ENCODE data around the gene IKZF2.
A peak's percentile ranks its signal among the peaks of the same experiment; 100 is the strongest.

Gene IKZF2

GRCh38 chr2:212961255-212961654 lies 190.2 kb downstream of the IKZF2 start:
- no peak for DNase-seq (ENCODE audit: low read depth)
- H3K4me3 ChIP-seq (ENCODE audit: low read depth, low read length), result no peak overlapping the region
- no peak for TF ChIP-seq CTCF (IDR thresholded peaks at IDR 0.05; ENCODE audit: insufficient read depth, low read depth, low read length, missing control alignments)

- no peak for TF ChIP-seq CTCF (IDR thresholded peaks at IDR 0.05; ENCODE audit: insufficient read depth, low read depth, low read length, missing control alignments)
- DNase-seq (ENCODE audit: low read depth), result no peak
- no peak overlapping the region for H3K4me3 ChIP-seq (ENCODE audit: low read depth, low read length)
Measured at GRCh38 chr2:212960336-212960735, 191.1 kb downstream of the IKZF2 start.

- DNase-seq (ENCODE audit: low read depth), result no peak
- no peak for TF ChIP-seq CTCF (IDR thresholded peaks at IDR 0.05; ENCODE audit: insufficient read depth, low read depth, low read length, missing control alignments)
- no peak overlapping the region for H3K4me3 ChIP-seq (ENCODE audit: low read depth, low read length)
Measured at GRCh38 chr2:212959471-212960117, 191.8 kb downstream of the IKZF2 start.

GRCh38 chr2:212958757-212959295 lies 192.6 kb downstream of the IKZF2 start:
- H3K4me3 ChIP-seq (ENCODE audit: low read depth, low read length), result no peak overlapping the region
- no peak for TF ChIP-seq CTCF (IDR thresholded peaks at IDR 0.05; ENCODE audit: insufficient read depth, low read depth, low read length, missing control alignments)
- DNase-seq (ENCODE audit: low read depth), result no peak

GRCh38 chr2:212958133-212958532 lies 193.3 kb downstream of the IKZF2 start:
- DNase-seq (ENCODE audit: low read depth), result no peak
- no peak overlapping the region for H3K4me3 ChIP-seq (ENCODE audit: low read depth, low read length)
- no peak for TF ChIP-seq CTCF (IDR thresholded peaks at IDR 0.05; ENCODE audit: insufficient read depth, low read depth, low read length, missing control alignments)

- no peak for TF ChIP-seq CTCF (IDR thresholded peaks at IDR 0.05; ENCODE audit: insufficient read depth, low read depth, low read length, missing control alignments)
- DNase-seq (ENCODE audit: low read depth), result peak; percentile 11
- no peak overlapping the region for H3K4me3 ChIP-seq (ENCODE audit: low read depth, low read length)
Measured at GRCh38 chr2:212957624-212958023, 193.8 kb downstream of the IKZF2 start.

All from GM12865 (cell line).